HFFc6 (cell line): ENCODE data around the gene CAMKK2. TPM values are rescaled to one million over a fixed set of nuclear protein-coding genes. Genes with fewer than 3 reads are reported as not detected.
A peak's percentile ranks its signal among the peaks of the same experiment; 100 is the strongest.
"Not testable (repeated sequence)": the region's sequence is repeated elsewhere in the genome, so short reads cannot be mapped to it uniquely, and the experiment has no call there.

Source experiments
- DNase-seq: peaks from one replicate; pipeline ENCODE4 v3.0.0-alpha.2; 2018
- H3K27ac Mint-ChIP-seq: 2 replicates; pipeline ENCODE4 v1.8.0; 2020; ENCODE audit warnings: mild to moderate bottlenecking, mixed read lengths
- H3K27me3 Mint-ChIP-seq: 2 replicates; pipeline ENCODE4 v1.8.0; 2021; ENCODE audit warnings: mild to moderate bottlenecking, moderate library complexity, mixed read lengths; ENCODE audit not compliant: insufficient read depth
- H3K36me3 Mint-ChIP-seq: 2 replicates; pipeline ENCODE4 v1.8.0; 2021; ENCODE audit warnings: low read depth, mixed read lengths
- H3K4me1 Mint-ChIP-seq: 2 replicates; pipeline ENCODE4 v1.8.0; 2020; ENCODE audit warnings: low read depth, mixed read lengths
- H3K4me3 Mint-ChIP-seq: 2 replicates; pipeline ENCODE4 v1.8.0; 2020; ENCODE audit warnings: mild to moderate bottlenecking, moderate library complexity, mixed read lengths
- H3K9me3 Mint-ChIP-seq: 2 replicates; pipeline ENCODE4 v1.8.0; 2020; ENCODE audit warnings: mild to moderate bottlenecking, mixed read lengths
- total RNA-seq, 6 experiments: library from RNA; stranded (reverse); fragmentation: NEBNext Ultra II Directional; extraction: Animal tissue kit (Norgen Biotek cat#: 25700); gene quantifications; 2 replicates in 1 of 6; 3 replicates in 5 of 6; pipeline ENCODE4 v1.2.3, GENCODE V29; 2021
- TF ChIP-seq, protein P1 (sequence below): fragments of 200-600 bp; sonication (generic); IDR thresholded peaks from 2 replicates; pipeline ENCODE4 v1.5.0; 2021; ENCODE audit warnings: antibody characterized with exemption, mild to moderate bottlenecking

Gene CAMKK2
- total RNA-seq, 6 experiments from 2014 or later, result 27.8 to 35.3 (median 31.1) TPM

DNA sequence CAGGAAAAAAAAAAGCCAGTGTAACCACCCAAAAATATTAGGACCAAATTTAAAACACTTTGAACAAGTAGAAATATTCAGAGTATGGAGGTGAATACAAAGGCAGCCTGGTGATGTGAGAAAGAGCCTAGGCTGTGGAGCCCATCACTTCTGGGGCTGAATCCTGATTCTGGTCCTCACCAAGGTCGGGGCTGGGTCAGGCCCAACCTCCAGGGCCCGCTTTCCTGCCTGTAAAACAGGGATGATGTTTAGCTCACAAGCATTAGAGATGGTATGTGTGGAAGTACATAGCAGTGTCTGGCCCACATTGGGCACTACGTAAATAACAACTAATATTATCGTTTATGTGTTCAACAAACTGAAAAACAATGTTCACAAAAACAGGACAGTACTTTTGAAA is 7.8 kb upstream of the CAMKK2 start:
- Mint-ChIP-seq H3K4me1 (no peaks in the 10 kb centered on the region), H3K4me3 (no peak overlapping the region), H3K36me3 (peaks cover 11% of the 10 kb centered on the region), H3K27ac (no peak overlapping the region), H3K27me3 (no peaks in the 10 kb centered on the region; the same call in 1 of the 2 replicates), H3K9me3 (no peaks in the 10 kb centered on the region)
- TF ChIP-seq, protein P1, sequence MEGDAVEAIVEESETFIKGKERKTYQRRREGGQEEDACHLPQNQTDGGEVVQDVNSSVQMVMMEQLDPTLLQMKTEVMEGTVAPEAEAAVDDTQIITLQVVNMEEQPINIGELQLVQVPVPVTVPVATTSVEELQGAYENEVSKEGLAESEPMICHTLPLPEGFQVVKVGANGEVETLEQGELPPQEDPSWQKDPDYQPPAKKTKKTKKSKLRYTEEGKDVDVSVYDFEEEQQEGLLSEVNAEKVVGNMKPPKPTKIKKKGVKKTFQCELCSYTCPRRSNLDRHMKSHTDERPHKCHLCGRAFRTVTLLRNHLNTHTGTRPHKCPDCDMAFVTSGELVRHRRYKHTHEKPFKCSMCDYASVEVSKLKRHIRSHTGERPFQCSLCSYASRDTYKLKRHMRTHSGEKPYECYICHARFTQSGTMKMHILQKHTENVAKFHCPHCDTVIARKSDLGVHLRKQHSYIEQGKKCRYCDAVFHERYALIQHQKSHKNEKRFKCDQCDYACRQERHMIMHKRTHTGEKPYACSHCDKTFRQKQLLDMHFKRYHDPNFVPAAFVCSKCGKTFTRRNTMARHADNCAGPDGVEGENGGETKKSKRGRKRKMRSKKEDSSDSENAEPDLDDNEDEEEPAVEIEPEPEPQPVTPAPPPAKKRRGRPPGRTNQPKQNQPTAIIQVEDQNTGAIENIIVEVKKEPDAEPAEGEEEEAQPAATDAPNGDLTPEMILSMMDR, result no peak
- DNase-seq, result no peak

DNA sequence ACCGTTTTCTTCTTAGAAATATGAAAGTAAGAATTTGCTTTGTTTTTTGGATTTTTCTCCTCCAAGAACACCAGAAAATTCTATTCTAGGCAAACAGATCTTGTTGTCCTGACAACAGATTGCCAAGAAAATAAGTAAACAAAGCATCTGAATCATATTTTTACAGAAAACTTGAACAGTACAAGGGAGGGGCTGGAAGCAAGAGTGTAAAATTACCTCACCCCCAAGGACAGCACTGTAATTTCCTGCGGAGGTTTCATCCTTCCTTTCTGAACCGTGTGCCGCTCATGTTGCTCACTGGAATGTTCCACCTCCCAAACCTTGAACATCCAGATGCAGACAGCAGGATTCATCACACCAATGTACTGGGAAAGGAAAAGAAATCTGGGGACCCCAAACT is 5.4 kb upstream of the CAMKK2 start:
- Mint-ChIP-seq H3K9me3 (no peaks in the 10 kb centered on the region), H3K4me3 (no peak overlapping the region), H3K27ac (no peak overlapping the region), H3K36me3 (no peaks in the 10 kb centered on the region), H3K27me3 (no peaks in the 10 kb centered on the region), H3K4me1 (peaks cover 5% of the 10 kb centered on the region; the same call in 1 of the 2 replicates)
- peak; percentile 32 for DNase-seq
- TF ChIP-seq, protein P1, result no peak

DNA sequence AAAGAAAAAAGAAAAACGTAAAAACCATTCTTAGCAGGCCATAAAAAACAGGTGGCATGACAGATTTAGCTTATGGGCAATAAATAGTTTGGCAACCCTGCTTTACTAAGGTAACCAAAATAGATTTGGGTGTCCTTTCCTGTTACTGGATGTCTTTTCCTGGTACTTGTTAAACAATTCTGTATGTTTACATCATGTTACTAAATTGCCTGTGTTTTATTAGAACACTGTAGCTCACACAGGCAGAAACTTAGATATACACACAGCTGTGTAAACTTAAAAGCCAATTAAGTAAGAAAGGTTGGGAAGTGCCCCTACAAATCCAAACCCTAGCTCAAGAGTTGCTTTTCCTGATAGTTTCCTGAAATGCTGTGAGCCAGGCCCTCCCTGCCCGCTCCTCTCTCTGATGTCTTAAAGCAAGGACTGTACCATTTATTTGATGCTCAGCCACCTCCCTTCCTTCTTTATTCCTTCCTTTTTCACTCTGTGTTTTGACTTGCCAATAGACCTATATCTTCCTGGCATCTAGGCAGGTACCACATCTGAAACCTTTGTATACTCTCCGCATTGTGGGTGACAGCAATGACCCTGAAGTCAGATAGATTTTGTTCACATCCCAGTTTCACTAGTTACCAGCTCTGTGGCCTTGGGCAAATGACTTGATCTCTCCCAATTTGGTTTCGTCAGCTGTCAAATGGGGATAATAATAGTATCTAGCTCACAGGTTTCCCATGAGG is 3.7 kb upstream of the CAMKK2 start:
- Mint-ChIP-seq H3K27me3 (no peaks in the 10 kb centered on the region), H3K27ac (no peak overlapping the region), H3K36me3 (no peaks in the 10 kb centered on the region), H3K4me1 (peaks cover 8% of the 10 kb centered on the region), H3K9me3 (no peaks in the 10 kb centered on the region), H3K4me3 (no peak overlapping the region)
- no peak for DNase-seq
- TF ChIP-seq, protein P1, result no peak

DNA sequence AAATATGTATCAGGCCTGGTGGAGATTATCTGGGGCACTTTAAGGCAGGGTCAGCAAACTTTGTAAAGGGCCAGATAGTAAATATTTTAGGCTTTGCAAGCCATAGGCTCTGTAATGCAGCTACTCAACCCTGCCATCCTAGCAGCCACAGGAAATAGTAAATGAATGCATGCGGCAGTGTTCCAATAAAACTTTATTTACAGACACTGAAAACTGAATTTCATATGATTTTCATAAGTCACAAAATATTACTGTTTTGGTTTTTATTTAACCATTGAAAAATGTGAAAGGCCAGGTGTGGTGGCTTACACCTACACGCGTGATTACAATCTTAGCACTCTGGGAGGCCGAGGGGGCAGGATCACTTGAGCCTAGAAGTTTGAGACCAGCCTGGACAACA is 3.2 kb upstream of the CAMKK2 start:
- no peaks in the 10 kb centered on the region for H3K9me3 Mint-ChIP-seq
- H3K4me1 Mint-ChIP-seq, result peaks cover 12% of the 10 kb centered on the region
- no peak overlapping the region for H3K27ac Mint-ChIP-seq
- H3K4me3 Mint-ChIP-seq, result no peak overlapping the region
- no peak for DNase-seq
- H3K36me3 Mint-ChIP-seq, result no peaks in the 10 kb centered on the region
- H3K27me3 Mint-ChIP-seq, result no peaks in the 10 kb centered on the region
- TF ChIP-seq, protein P1, result no peak

DNA sequence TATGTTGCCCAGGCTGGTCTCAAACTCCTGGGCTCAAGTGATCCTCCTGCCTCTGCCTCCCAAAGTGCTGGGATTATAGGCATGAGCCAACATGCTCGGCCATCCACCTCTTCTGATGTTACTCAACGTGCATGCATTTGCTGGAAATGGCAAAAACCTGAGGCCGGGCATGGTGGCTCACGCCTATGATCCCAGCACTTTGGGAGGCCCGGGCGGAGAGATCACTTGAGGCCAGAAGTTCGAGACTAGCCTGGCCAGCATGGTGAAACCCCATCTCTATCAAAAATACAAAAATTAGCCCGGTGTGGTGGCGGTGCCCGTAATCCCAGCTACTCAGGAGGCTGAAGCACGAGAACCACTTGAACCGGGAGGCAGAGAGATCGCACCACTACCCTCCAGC is 1.9 kb upstream of the CAMKK2 start:
- not testable (repeated sequence) for H3K27me3 Mint-ChIP-seq, DNase-seq, H3K27ac Mint-ChIP-seq, H3K9me3 Mint-ChIP-seq, H3K36me3 Mint-ChIP-seq, H3K4me3 Mint-ChIP-seq
- H3K4me1 Mint-ChIP-seq, result peaks cover 12% of the 10 kb centered on the region

DNA sequence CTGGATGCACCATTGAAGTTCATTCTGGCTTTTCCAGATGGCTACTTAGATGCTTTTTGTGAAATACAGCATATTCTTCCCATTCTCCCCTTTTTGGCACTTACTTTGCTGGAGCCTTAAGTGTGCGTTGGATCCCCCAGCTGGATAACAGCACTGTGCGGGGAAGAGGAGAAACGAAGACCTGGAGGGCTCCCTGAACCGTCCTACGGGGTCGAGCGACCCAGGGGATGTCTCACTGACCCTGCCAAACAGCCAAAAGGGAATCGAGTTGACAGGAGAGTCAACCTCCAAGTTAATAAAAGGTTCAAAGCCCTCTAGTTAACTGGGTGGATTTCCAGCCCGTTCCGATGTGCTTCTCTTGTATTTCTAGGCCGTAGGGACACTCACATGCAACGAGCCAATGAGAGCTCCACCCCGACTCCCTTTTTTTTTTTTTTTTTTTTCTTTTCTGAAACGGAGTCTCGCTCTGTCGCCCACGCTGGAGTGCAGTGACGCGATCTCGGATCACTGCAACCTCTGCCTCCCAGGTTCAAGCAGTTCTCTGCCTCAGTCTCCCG is 1.0 kb upstream of the CAMKK2 start:
- H3K4me1 Mint-ChIP-seq, result peaks cover 12% of the 10 kb centered on the region
- TF ChIP-seq, protein P1, result no peak
- no peaks in the 10 kb centered on the region for H3K36me3 Mint-ChIP-seq
- DNase-seq, result peak; percentile 23
- H3K4me3 Mint-ChIP-seq, result peak overlapping the region; percentile 80
- no peaks in the 10 kb centered on the region for H3K27me3 Mint-ChIP-seq
- H3K27ac Mint-ChIP-seq, result peak overlapping the region; percentile 62
- H3K9me3 Mint-ChIP-seq, result no peaks in the 10 kb centered on the region
